Endothelial cell of umbilical vein (primary cell): ENCODE data around the gene RD3L. TPM values are rescaled to one million over a fixed set of nuclear protein-coding genes. Genes with fewer than 3 reads are reported as not detected.
A peak's percentile ranks its signal among the peaks of the same experiment; 100 is the strongest.

Experiments
- BruUV-seq: library from RNA; stranded (reverse); fragments of 400-500 nt; replicated peaks from 2 replicates; lab custom pipeline; 2021; lab: Mats Ljungman, UMichigan
- CTCF ChIA-PET: fragments of 300-600, 350-600 bp; sonication (Branson Sonifier 250); formaldehyde crosslinking; loops from one replicate; lab custom pipeline; 2021; ENCODE audit warnings: antibody characterized with exemption, inconsistent platforms; lab: Charles Lee
- POLR2A ChIA-PET: fragments of 300-600, 350-600 bp; sonication (Branson Sonifier 250); formaldehyde crosslinking; loops from one replicate; lab custom pipeline; 2021; ENCODE audit warnings: antibody characterized with exemption, inconsistent platforms; lab: Charles Lee
- DNase-seq: peaks from one replicate; pipeline ENCODE4 v3.0.0-alpha.2; 2011; ENCODE audit warnings: low read depth, low spot score
- FAIRE-seq: peaks from 2 replicates; lab custom pipeline; 2011; peaks lifted over from hg19 to GRCh38; lab: Jason Lieb, UNC
- H2AFZ ChIP-seq: 2 replicates; pipeline ENCODE4 v1.6.0; 2012; ENCODE audit warnings: low read depth, low read length, control low read depth, inconsistent platforms
- H3K27ac ChIP-seq: 2 replicates; pipeline ENCODE4 v1.5.1; 2011; ENCODE audit warnings: low read depth, mild to moderate bottlenecking, control low read depth, low read length, moderate library complexity; ENCODE audit not compliant: insufficient read depth
- H3K27me3 ChIP-seq, 2 experiments: 2 replicates each; pipeline versions ENCODE4 v1.6.0 to v1.6.1; 2011; ENCODE audit warnings: low read length in 2 of 2, mixed read lengths in 1 of 2; ENCODE audit not compliant: control insufficient read depth in 2 of 2, insufficient read depth in 2 of 2
- H3K36me3 ChIP-seq, 2 experiments: 2 replicates in 1 of 2; 3 replicates in 1 of 2; pipeline ENCODE4 v1.5.1; 2011; ENCODE audit warnings: low read length in 2 of 2, mild to moderate bottlenecking in 1 of 2, moderate library complexity in 1 of 2; ENCODE audit not compliant: control insufficient read depth in 2 of 2, insufficient read depth in 2 of 2; ENCODE audit errors: extremely low read depth in 1 of 2
- H3K4me1 ChIP-seq: 3 replicates; pipeline ENCODE4 v1.5.1; 2011; ENCODE audit warnings: mild to moderate bottlenecking, low read length; ENCODE audit not compliant: control insufficient read depth, insufficient read depth; ENCODE audit errors: extremely low read depth
- H3K4me2 ChIP-seq: 2 replicates; pipeline ENCODE4 v1.6.1; 2011; ENCODE audit warnings: low read length, control low read depth, mixed read lengths; ENCODE audit not compliant: insufficient read depth
- H3K4me3 ChIP-seq, 3 experiments: fragments of 200-600 bp in 1 of 3; sonication (generic), shearing (Covaris generic) in 1 of 3; replicated peaks in 1 of 3; 2 replicates each; pipeline ENCODE4 v1.5.1; 2011 to 2016; ENCODE audit warnings: control low read depth in 3 of 3, low read length in 3 of 3, mild to moderate bottlenecking in 2 of 3, inconsistent platforms in 1 of 3, low read depth in 1 of 3, moderate library complexity in 1 of 3; ENCODE audit not compliant: insufficient read depth in 1 of 3
- H3K79me2 ChIP-seq: 2 replicates; pipeline ENCODE4 v1.6.0; 2012; ENCODE audit warnings: low read length, inconsistent platforms; ENCODE audit not compliant: control insufficient read depth, insufficient read depth
- H3K9ac ChIP-seq: replicated peaks from 2 replicates; pipeline ENCODE3; 2011; ENCODE audit warnings: low read length, control low read depth; ENCODE audit not compliant: insufficient read depth; ENCODE audit errors: extremely low read depth
- H3K9me1 ChIP-seq: replicated peaks from 3 replicates; pipeline ENCODE4 v1.6.0; 2011; ENCODE audit warnings: mild to moderate bottlenecking, low read length; ENCODE audit not compliant: control insufficient read depth, insufficient read depth; ENCODE audit errors: extremely low read depth
- H3K9me3 ChIP-seq: replicated peaks from 2 replicates; pipeline ENCODE4 v1.5.1; 2012; ENCODE audit warnings: low read length, inconsistent platforms; ENCODE audit not compliant: control insufficient read depth, insufficient read depth
- H4K20me1 ChIP-seq: replicated peaks from 2 replicates; pipeline ENCODE3; 2011; ENCODE audit warnings: mild to moderate bottlenecking, low read length; ENCODE audit not compliant: control insufficient read depth, insufficient read depth; ENCODE audit errors: extremely low read depth
- CTCF ChIP-seq, 2 donors: IDR thresholded peaks; 1 replicate in 1 of 2; 2 replicates in 1 of 2; pipeline ENCODE4 v1.5.1; 2011; ENCODE audit warnings: low read length in 2 of 2, mild to moderate bottlenecking in 2 of 2, moderate library complexity in 2 of 2, control low read depth in 1 of 2, inconsistent platforms in 1 of 2, low read depth in 1 of 2; ENCODE audit not compliant: insufficient read depth in 1 of 2; ENCODE audit errors: extremely low read depth in 1 of 2
- EZH2 ChIP-seq: IDR thresholded peaks from 2 replicates; pipeline ENCODE4 v1.6.1; 2012; ENCODE audit warnings: borderline replicate concordance, low read depth, mild to moderate bottlenecking, moderate library complexity, low read length, inconsistent platforms; ENCODE audit not compliant: severe bottlenecking
- FOS ChIP-seq: IDR thresholded peaks from 2 replicates; pipeline ENCODE4 v1.6.1; 2011; ENCODE audit warnings: mild to moderate bottlenecking, low read length, moderate library complexity, borderline replicate concordance; ENCODE audit not compliant: insufficient read depth
- GATA2 ChIP-seq: IDR thresholded peaks from 2 replicates; pipeline ENCODE4 v1.7.0; 2011; ENCODE audit warnings: low read depth, mild to moderate bottlenecking, moderate library complexity, mixed read lengths, low read length; ENCODE audit not compliant: insufficient read length, insufficient read depth
- JUN ChIP-seq: IDR thresholded peaks from 2 replicates; pipeline ENCODE4 v1.6.1; 2011; ENCODE audit warnings: borderline replicate concordance, low read depth; ENCODE audit not compliant: insufficient read length, insufficient read depth
- MAX ChIP-seq: IDR thresholded peaks from 2 replicates; pipeline ENCODE4 v1.6.1; 2011; ENCODE audit not compliant: insufficient read depth, insufficient read length
- MYC ChIP-seq: IDR thresholded peaks from one replicate; pipeline ENCODE4 v1.6.1; 2011; ENCODE audit warnings: mild to moderate bottlenecking, low read depth, low read length
- POLR2A ChIP-seq: IDR thresholded peaks from 2 replicates; pipeline ENCODE4 v1.6.1; 2012; ENCODE audit warnings: low read depth, mild to moderate bottlenecking, control low read depth, low read length
- POLR2AphosphoS5 ChIP-seq: IDR thresholded peaks from 2 replicates; pipeline ENCODE4 v1.6.1; 2012; ENCODE audit warnings: low read depth, mild to moderate bottlenecking, control low read depth, low read length, moderate library complexity; ENCODE audit not compliant: insufficient read depth
- dilution Hi-C: fragments of 300-500 bp; cut with MboI; formaldehyde crosslinking; loops from one replicate; pipeline ENCODE4 v1.15.0; 2019; ENCODE audit warnings: low sequenced_read_pairs; ENCODE audit not compliant: extremely low pct_ligation_motif_present
- intact Hi-C: fragments of 100-400 bp; cut with micrococcal nuclease; formaldehyde crosslinking; loops from one replicate; pipeline ENCODE4 v1.10.0; 2022
- polyA plus RNA-seq, 4 experiments: library from polyadenylated mRNA; depleted of rRNA in 3 of 4; stranded (reverse) in 3 of 4; unstranded in 1 of 4; fragments of >200 nt; gene quantifications; 2 replicates each; pipeline versions ENCODE4 v1.2.1 to v1.2.3, GENCODE V29; 2011 to 2012; ENCODE audit warnings: missing spikeins in 1 of 4
- total RNA-seq: library from RNA; stranded (reverse); gene quantifications from 2 replicates; pipeline ENCODE4 v1.2.3, GENCODE V29; 2021

Gene RD3L
- total and polyA plus RNA-seq, 2 donors (not counting 3 experiments of a cell fraction or from before 2014, with no cell fraction given), result not detected

- TF ChIP-seq MAX (no peak), POLR2A (no peak), MYC (no peak)
- Histone ChIP-seq H4K20me1 (no peaks in the 10 kb centered on the region), H3K9me3 (no peaks in the 10 kb centered on the region), H3K9ac (no peak overlapping the region), H3K4me1 (peaks cover 7% of the 10 kb centered on the region), H3K27ac (no peak overlapping the region), H3K4me3 (no peak overlapping the region), H2AFZ (no peak overlapping the region), H3K36me3 (no peaks in the 10 kb centered on the region), H3K79me2 (no peaks in the 10 kb centered on the region), H3K4me2 (no peak overlapping the region), H3K27me3 (no peaks in the 10 kb centered on the region), H3K9me1 (no peaks in the 10 kb centered on the region)
- dilution Hi-C loops, result no loop called here
- intact Hi-C loops, result no loop called here
- BruUV-seq, result no TSS peak
- no peak for FAIRE-seq
- CTCF ChIA-PET, result interaction anchor here (1.6 to 4.3 kb wide), 2 partner anchors 9 to 14 kb away, joined by 3 to 39 read pairs; no protein-coding TSS in a partner anchor
- POLR2A ChIA-PET, result no interaction called here
- no peak for DNase-seq
Observed at GRCh38 chr14:103891667-103892215, 50.6 kb downstream of the RD3L start.

- no peak for DNase-seq
- Histone ChIP-seq H3K79me2 (no peaks in the 10 kb centered on the region), H3K27ac (no peak overlapping the region), H3K9ac (no peak overlapping the region), H3K4me3 (no peak overlapping the region), H3K9me1 (no peaks in the 10 kb centered on the region), H3K36me3 (no peaks in the 10 kb centered on the region), H4K20me1 (no peaks in the 10 kb centered on the region), H2AFZ (peak overlapping the region; percentile 17), H3K27me3 (no peaks in the 10 kb centered on the region), H3K9me3 (no peaks in the 10 kb centered on the region), H3K4me2 (no peak overlapping the region), H3K4me1 (peaks cover 7% of the 10 kb centered on the region)
- ChIA-PET CTCF (interaction anchor here (0.9 to 4.3 kb wide), 2 partner anchors 10 to 15 kb away, joined by 3 to 39 read pairs; no protein-coding TSS in a partner anchor), POLR2A (interaction anchor here (0.7 kb wide), 1 partner anchor 37 kb away, joined by 5 read pairs; the partner anchor contains the start of gene TDRD9)
- intact Hi-C loops (no loop called here), dilution Hi-C loops (no loop called here)
- TF ChIP-seq POLR2A (no peak), CTCF (IDR thresholded peaks at IDR 0.05; ENCODE audit: extremely low read depth in 1 of 2, insufficient read depth in 1 of 2, low read depth in 1 of 2, low read length in 2 of 2) (no peak), FOS (no peak), POLR2AphosphoS5 (no peak), GATA2 (no peak), JUN (no peak), MAX (no peak), EZH2 (no peak), MYC (no peak)
- no TSS peak for BruUV-seq
- FAIRE-seq, result no peak
Observed at GRCh38 chr14:103890821-103891666, 51.3 kb downstream of the RD3L start.
